Adrenal gland (tissue), 12 donors: ENCODE measurements around the gene PKN2. TPM values are rescaled to one million over a fixed set of nuclear protein-coding genes. Genes with fewer than 3 reads are reported as not detected.

Experiments
- DNase-seq, 7 donors: peaks; one replicate each; pipeline ENCODE4 v3.0.0-alpha.2; 2019 to 2020
- H3K27ac ChIP-seq, 5 donors: fragments of 200-600 bp; sonication (generic) in 4 of 5; 1 replicate in 3 of 5; 2 replicates in 2 of 5; pipeline versions ENCODE4 v1.5.1 to v1.8.0; 2016 to 2020; ENCODE audit warnings: mild to moderate bottlenecking in 1 of 5
- H3K27me3 ChIP-seq: fragments of 200-600 bp; 2 replicates; pipeline ENCODE4 v1.8.0; 2021
- H3K36me3 ChIP-seq, 2 donors: fragments of 200-600 bp; replicated peaks in 1 of 2; 1 replicate in 1 of 2; 2 replicates in 1 of 2; pipeline versions ENCODE4 v1.5.1 to v1.8.0; 2018 to 2022
- H3K4me1 ChIP-seq, 2 donors: fragments of 200-600 bp; replicated peaks in 1 of 2; 1 replicate in 1 of 2; 2 replicates in 1 of 2; pipeline versions ENCODE4 v1.5.1 to v1.8.0; 2018 to 2021
- H3K4me3 ChIP-seq, 4 donors: fragments of 200-600 bp; sonication (generic) in 3 of 4; one replicate each; pipeline ENCODE4 v1.5.1; 2016 to 2018
- H3K9me3 ChIP-seq, 3 donors: fragments of 200-600 bp; sonication (generic) in 1 of 3; replicated peaks in 1 of 3; 1 replicate in 2 of 3; 2 replicates in 1 of 3; pipeline versions ENCODE4 v1.5.1 to v1.8.0; 2016 to 2021
- CTCF ChIP-seq, 6 experiments: fragments of 450-650 bp in 4 of 6; fragments of 200-600 bp in 2 of 6; sonication (generic) in 1 of 6; IDR thresholded peaks; 1 replicate in 5 of 6; 2 replicates in 1 of 6; pipeline versions ENCODE4 v1.5.1 to v1.8.0; 2016 to 2021; ENCODE audit warnings: antibody characterized with exemption in 6 of 6, mild to moderate bottlenecking in 2 of 6, moderate library complexity in 1 of 6
- POLR2A ChIP-seq, 2 donors: fragments of 450-650 bp; IDR thresholded peaks; one replicate each; pipeline ENCODE4 v1.6.1; 2017; ENCODE audit warnings: antibody characterized with exemption in 2 of 2, mild to moderate bottlenecking in 2 of 2, moderate library complexity in 1 of 2
- WGBS, 4 donors: extraction: QIAGEN DNeasy Blood & Tissue Kit in 2 of 4; methylation state at CpG; one replicate each; pipeline versions ENCODE4 v1.1.5 to v1.1.7; 2013 to 2017; 5-methylcytosine and 5-hydroxymethylcytosine counted together
- intact Hi-C, 2 donors: fragments of 100-400 bp; cut with DNase I; formaldehyde crosslinking; loops; one replicate each; pipeline versions ENCODE4 v1.14.1 to v1.15.0; 2022 to 2023
- polyA plus RNA-seq, 3 donors: library from polyadenylated mRNA; stranded (reverse); fragments of 200-250 nt in 2 of 3; fragments of 350-450 nt in 1 of 3; fragmentation: Illumina TruSeq in 1 of 3; extraction: RNeasy Lipid Tissue Mini Kit (QIAGEN cat#74804) in 1 of 3; gene quantifications; one replicate each; pipeline ENCODE4 v1.2.3, GENCODE V29; 2013 to 2014
- total RNA-seq, 9 donors: library from RNA; depleted of rRNA in 4 of 9; stranded (reverse); fragments of >200 nt in 4 of 9; fragments of 120-200 nt in 1 of 9; fragmentation: NEBNext Ultra II Directional in 1 of 9; extraction: Animal tissue kit (Norgen Biotek cat#: 25700) in 1 of 9; gene quantifications; one replicate each; pipeline versions ENCODE4 v1.1.0 to v1.2.4, GENCODE V29; 2013 to 2023
- donor health status: healthy with polysubstance abuse.
- donor health status: Bipolar disorder and iron deficiency.
- donor health status: DM: yes; HTN: yes; CAD: no.
- donor health status: DM: no; HTN: no; CAD: no.
- donor health status: DM: no; HTN: no; CAD: no.
- donor health status: DM: yes; HTN: yes; CAD: no.

The PKN2 gene
- total and polyA plus RNA-seq, 12 donors, result 10.9 to 49.4 (median 33.6) TPM

- no peaks in the 10 kb centered on the region for H3K27me3 ChIP-seq
- no peak overlapping the region for H3K27ac ChIP-seq
- WGBS, 4 donors, result 13 to 60% (median 30%) methylated on average over 2 of the region's 2 CpGs
- H3K4me3 ChIP-seq, result no peak overlapping the region
- peaks cover 0 to 8% of the 10 kb centered on the region in 2 donors for H3K4me1 ChIP-seq
- no peak for DNase-seq
- no peaks in the 10 kb centered on the region for H3K9me3 ChIP-seq
- no peak for TF ChIP-seq POLR2A (IDR thresholded peaks at IDR 0.05)
- TF ChIP-seq CTCF (IDR thresholded peaks at IDR 0.05), result no peak
- no peaks in the 10 kb centered on the region for H3K36me3 ChIP-seq
- intact Hi-C loops, result loop anchor here in 1 of 2 donors (10.0 kb wide), 1 partner anchor 213 kb away; no protein-coding TSS in a partner anchor
Observed at GRCh38 chr1:88661951-88662699, 21.9 kb upstream of the PKN2 start.

GRCh38 chr1:88662723-88663122, 21.4 kb upstream of the PKN2 start:
- intact Hi-C loops, result loop anchor here in 1 of 2 donors (10.0 kb wide), 1 partner anchor 212 kb away; no protein-coding TSS in a partner anchor
- H3K36me3 ChIP-seq, result no peaks in the 10 kb centered on the region
- TF ChIP-seq CTCF (IDR thresholded peaks at IDR 0.05), result no peak
- no peak for TF ChIP-seq POLR2A (IDR thresholded peaks at IDR 0.05)
- H3K27me3 ChIP-seq, result no peaks in the 10 kb centered on the region
- WGBS, 4 donors, result 46 to 88% (median 76%) methylated on average over 2 of the region's 2 CpGs
- H3K27ac ChIP-seq, result no peak overlapping the region
- no peak for DNase-seq
- H3K9me3 ChIP-seq, result no peaks in the 10 kb centered on the region
- H3K4me1 ChIP-seq, result peaks cover 0 to 8% of the 10 kb centered on the region in 2 donors
- H3K4me3 ChIP-seq, result no peak overlapping the region

DNA sequence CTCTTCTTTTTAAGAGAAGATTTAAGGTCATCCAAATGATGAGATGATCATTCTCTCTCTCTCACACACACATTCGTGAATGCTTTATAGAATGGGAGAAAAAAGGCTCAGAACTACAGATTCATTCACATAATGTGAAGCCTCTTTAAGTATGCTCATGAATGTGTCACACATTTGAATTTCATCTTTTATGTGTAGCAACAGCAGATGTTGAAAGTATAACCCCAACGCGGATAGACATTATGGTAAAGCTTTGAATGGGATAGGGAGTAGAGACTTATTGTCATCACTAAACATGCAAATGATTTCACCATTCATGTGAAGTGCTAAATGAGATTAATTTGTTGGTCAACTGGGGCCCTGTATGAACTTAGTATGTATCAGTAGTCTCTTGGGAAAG, 15.7 kb upstream of the PKN2 start:
- TF ChIP-seq CTCF (IDR thresholded peaks at IDR 0.05) (no peak), POLR2A (IDR thresholded peaks at IDR 0.05) (no peak)
- intact Hi-C loops, result loop anchor here in 1 of 2 donors (10.0 kb wide), 1 partner anchor 206 kb away; no protein-coding TSS in a partner anchor
- no peaks in the 10 kb centered on the region for H3K4me1 ChIP-seq
- no peak overlapping the region for H3K4me3 ChIP-seq
- DNase-seq, result no peak
- no peaks in the 10 kb centered on the region for H3K27me3 ChIP-seq
- H3K27ac ChIP-seq, result no peak overlapping the region
- no peaks in the 10 kb centered on the region for H3K36me3 ChIP-seq
- no peaks in the 10 kb centered on the region for H3K9me3 ChIP-seq
- 85 to 91% (median 91%) methylated on average over 3 of the region's 3 CpGs for WGBS, 4 donors

GRCh38 chr1:88670462-88670861, 13.6 kb upstream of the PKN2 start:
- WGBS, 4 donors, result 77 to 86% (median 81%) methylated on average over 3 of the region's 3 CpGs
- no peaks in the 10 kb centered on the region for H3K36me3 ChIP-seq
- no peak for DNase-seq
- H3K4me1 ChIP-seq, result no peaks in the 10 kb centered on the region
- TF ChIP-seq CTCF (IDR thresholded peaks at IDR 0.05) (no peak), POLR2A (IDR thresholded peaks at IDR 0.05) (no peak)
- H3K27ac ChIP-seq, result no peak overlapping the region
- H3K4me3 ChIP-seq, result no peak overlapping the region
- intact Hi-C loops, result no loop called here
- no peaks in the 10 kb centered on the region for H3K27me3 ChIP-seq
- H3K9me3 ChIP-seq, result no peaks in the 10 kb centered on the region
